Stimulated activated CD4-positive, alpha-beta T cell treated with anti-CD3 and anti-CD28 coated beads, Interleukin-2, amount 100 ng/mL, for 4 hours (primary cell): Measurements from ENCODE around the gene PBOV1.

Source experiments
- DNase-seq: peaks from one replicate; pipeline ENCODE4 v3.0.0-alpha.2; 2020; ENCODE audit warnings: low read depth

PBOV1 gene

DNA sequence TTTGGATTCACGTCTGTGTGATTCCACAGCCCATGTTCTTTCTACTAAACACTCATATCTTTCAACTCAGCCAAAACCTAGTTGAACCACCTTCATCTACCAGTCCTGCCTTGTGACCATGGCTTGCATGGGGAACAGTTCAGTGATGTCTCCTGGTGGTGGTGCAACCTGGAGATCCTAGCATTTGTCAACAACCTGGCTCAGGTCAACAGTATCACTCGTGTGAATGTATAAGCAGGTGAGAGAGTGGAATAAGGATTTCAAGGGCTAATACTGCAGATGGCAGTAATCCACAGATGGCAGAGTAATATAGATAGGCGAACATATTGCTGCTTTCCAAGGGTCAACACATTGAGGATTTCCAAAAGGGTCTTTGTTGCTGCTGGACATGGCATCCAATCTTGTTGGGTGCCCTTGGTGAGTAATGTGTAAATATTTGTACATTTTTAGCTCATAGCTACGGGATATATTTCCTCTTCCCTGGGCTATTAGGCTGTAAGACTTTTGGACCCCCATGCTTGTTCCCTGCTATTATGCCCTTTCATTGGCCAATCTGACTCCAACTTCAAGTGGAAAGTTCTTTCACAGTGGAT lies 13.4 kb downstream of the PBOV1 start:
- no peak for DNase-seq

DNA sequence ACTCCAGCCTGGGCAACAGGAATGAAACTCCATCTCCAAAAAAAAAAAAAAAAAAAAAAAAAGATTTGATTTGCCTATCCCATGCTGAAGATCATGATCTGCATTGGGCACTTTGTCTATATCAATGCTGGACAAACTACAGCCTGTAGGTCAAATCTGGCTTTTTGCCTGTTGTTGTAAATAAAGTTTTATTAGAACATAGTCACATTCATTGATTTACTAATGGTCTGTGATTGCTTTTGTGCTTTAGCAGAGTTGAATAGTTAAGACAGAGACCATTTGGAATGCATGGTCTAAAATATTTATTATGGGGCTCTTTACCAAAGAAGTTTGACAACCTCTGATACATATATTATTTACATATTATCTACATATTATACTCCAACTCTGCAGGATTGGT lies 14.0 kb downstream of the PBOV1 start:
- no peak for DNase-seq

DNA sequence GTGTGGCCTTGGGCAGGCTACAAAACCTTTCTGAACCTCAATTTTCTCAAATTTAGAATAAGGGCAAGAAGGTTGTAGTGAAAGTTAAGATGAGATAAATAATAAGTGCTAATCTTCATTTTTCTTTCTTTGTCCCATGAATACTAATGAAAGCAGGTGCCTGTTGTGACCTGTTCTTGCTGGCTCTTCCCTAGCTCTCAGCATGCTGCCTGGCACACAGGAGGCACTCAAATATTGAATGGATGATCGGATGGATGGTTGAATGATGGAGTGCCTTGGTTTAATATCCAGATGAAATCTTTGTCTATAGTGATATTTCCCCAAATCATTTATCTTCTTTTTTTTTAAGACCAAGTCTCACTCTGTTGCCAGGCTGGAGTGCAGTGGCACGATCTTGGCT lies 15.0 kb downstream of the PBOV1 start:
- DNase-seq, result no peak

DNA sequence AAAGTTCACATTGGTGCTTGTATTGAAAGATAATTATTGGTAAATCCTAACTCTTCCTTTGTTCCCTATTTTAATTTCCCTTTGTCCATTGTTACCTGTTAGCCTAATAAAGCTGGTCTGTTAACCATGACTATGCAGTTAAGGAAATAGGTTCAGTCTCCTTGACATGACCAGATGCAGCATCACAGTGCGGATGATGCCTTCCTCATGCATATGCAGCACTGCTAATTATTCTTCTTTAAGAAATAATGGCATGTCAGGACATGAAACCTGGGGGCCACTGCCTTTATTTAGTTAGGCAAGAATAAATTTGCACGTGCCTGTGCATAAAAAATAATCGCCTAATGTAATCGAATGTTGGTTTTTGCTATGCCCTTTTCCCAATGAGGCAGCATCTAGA lies 16.5 kb downstream of the PBOV1 start:
- DNase-seq, result no peak

DNA sequence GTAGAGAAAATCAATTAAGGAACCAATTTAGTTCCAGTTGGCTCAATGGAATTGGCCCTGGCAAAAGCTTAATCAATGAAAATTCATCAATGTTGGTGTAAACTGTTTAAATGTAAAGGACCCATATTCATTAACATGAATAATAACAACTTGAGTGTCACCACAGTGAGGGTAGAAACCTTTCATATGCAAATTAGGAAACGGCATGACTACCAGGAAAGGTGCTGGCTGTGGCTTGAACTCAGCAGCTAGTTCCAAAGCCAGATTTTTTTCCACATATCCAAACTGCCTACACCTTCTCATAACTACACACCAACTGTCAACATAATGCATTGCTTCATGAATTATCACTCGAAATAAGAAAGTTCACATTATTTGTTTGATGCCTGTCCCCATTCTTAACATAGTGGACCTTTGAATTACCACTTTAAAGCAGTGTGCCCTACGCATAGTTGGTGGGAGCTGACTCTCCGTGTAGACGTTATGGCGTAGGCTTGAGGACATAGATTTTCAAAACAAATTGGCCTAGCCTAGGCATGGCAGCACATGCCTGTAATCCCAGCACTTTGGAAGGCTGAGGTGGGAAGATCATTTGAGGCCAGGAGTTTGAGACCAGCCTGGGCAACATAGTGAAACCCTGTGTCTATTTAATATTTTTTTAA lies 19.7 kb downstream of the PBOV1 start:
- DNase-seq, result no peak

DNA sequence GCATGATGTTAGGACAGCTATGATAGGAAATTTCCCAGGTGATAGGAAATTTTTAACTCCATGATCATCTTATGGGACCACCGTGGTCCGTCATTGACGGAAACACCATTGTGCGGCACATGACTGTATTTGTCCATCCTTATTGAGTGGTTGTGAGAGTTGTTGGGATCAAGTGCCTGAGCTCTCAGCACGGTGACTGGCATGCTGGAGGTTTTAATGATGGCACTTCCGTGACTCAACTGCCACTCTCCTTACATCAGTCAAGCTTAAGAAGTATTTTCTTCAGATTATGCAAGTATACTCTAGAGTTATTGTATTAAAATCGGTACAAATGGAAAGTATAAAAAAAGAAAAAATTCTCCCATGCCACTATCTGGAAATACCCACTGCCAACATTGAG lies 20.7 kb downstream of the PBOV1 start:
- DNase-seq, result no peak

DNA sequence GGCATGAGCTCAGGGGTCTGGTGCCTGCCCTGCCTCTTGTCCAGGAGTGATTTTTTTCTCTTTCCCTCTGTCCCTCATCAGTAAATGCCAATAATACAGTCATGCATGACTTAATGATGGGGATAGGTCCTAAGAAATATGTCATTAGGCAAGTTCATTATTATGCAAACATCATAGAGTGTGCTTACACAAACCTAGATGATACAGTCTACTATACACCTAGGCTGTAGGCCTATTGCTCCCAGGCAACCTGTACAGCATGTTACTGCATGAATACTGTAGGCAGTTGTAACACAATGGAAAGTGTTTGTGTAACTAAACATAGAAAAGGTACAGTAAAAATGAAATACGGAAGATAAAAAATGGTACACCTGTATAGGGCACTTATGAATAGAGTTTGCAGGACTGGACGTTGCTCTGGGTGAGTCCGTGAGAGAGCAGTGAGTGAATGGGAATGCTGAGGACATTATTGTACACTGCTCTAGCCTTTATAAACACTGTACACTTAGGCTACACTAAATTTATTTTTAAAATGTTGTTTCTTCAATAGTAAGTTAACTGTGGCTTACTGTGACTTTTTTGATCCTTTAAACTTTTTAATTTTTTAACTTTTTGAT lies 22.1 kb downstream of the PBOV1 start:
- DNase-seq, result no peak

DNA sequence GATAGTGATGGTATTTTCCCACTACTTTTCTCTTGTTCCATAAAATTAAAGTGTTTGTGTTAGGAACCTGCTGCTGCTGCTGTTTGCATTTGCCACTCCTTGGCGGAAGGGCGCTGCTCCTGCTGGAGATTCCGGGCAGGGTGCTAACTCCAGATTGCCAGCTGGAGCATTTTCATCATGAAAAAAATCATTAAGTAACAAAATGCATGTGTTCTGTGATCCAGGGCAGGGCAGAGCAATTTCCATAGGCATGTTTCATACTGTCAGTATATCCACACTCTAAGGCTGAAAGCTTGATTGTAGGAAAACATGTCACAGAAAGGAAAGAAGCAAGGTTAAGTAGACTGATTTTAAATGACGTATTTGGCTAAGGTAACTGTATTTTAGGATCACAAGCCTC lies 24.0 kb downstream of the PBOV1 start:
- no peak for DNase-seq

DNA sequence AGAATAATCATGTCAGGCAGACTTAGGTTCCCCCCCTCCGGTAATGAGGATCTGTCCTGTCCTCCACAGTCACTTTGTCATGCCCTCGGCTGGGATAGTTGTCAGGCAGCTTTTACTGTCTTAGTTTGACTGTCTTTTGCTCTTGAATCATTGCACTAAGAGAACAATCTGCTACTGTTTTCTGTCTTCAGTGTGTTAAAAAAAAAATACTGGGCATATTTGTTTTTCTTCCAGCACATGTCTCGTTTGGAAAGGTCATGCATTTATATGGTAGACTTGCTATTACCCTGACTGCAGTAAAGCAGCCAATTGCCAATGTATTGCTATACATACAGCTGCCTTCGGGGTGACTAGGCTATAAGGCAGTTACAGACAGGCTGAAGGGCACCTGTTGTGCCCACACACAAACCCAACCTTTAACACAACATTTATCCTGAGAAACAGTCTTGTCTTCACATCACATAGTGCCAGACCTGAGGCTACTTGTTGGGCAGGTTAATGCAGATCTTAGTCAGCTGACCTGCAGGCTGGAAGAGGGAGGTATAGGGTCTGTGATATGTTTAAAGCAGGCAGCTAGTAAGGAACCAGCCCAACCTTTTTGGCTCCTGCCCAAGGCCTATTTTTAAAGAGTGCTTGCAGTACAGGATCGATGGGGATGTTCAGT lies 29.9 kb downstream of the PBOV1 start:
- no peak for DNase-seq

DNA sequence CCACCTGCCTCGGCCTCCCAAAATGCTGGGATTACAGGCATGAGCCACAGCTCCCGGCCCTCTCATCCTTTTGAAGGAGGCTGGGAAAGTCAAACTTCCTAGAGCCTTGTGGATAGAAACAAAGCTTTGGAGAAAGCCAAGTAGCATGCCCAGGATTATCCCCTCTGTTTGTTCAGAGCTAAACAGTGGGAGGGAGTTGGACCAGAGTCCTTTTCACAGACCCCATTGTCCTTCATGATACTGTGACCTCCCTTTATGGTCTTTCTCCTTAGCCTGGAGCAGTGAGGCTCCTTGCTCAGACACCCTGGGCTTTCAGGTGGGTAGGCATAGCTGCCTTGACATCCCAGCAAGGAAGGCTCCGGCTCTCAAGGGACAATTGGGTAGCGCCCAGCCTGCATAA lies 31.1 kb downstream of the PBOV1 start:
- DNase-seq, result no peak

DNA sequence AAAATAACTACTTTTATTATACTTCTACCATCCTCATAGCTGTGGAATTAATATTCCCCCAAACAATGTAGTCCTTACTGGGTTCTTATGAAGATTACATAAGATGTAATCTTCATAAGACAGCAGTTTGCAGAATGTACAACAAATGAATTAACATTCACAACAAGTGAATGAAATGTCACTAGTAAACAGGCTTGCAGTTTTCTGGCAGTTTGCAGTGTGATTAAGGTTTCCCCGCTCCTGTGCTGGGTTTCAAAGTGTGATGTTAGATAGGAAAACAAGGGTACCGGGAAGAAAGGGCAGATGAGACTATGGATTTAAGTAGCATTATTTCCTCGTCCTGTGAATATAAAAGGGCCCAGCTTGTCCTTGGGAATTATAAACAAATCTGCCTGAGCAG lies 34.1 kb downstream of the PBOV1 start:
- DNase-seq, result no peak

DNA sequence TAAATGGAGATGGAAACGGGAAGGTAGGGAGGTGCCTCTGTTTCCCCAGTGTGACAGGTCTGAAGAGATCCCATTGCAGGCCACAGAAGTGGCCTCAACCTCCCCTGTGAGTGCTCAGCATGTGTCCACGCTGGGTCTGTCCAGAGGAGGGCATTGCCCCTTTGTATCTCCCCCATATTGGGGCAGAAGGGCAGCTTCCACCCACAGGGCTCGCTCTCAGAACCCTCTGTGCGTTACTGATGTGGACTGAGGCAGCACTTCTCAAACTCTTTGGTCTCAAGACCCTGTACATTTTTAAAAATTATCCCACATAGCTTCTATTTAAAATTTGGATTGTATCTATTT lies 34.5 kb downstream of the PBOV1 start:
- no peak for DNase-seq

DNA sequence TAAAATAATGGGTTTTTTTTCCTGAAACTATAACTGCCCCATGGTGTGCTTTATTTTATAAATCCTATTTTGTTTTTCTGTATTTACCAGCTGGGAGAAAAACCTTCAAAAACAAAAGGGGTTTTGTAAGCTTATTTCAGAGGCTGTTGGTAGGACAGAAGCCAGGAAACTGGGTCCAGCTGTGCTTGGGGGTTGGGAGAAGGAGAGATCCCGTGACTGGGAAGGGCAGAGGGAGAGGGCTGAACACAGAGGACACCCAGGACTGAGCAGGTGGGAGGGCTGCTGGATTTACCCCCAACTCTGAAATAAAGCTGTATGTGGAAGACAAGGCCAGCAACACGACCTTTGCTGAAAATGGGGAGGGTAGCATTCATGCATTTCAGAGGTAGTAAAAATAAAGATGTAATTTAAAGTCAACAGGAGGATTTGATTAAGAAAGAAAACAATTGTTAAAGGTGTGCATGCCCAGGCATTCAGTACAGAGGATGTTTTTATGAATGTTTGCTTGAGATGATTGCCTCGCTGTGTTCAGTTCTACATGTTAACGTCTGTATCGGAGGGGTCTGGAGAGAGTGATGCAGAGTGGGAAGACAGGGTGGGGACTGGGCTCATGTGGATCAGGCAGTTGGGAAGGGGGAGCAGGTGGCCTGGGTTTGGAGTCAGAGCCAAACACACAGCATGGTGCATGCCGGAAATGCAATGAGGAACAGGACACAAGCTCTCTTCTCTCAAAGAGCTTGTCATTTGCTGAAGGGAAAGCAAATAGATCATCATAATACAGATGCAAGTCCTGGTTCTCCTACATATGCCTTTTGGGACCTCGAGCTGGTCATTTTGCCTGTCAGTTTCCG lies 35.1 kb downstream of the PBOV1 start:
- no peak for DNase-seq

DNA sequence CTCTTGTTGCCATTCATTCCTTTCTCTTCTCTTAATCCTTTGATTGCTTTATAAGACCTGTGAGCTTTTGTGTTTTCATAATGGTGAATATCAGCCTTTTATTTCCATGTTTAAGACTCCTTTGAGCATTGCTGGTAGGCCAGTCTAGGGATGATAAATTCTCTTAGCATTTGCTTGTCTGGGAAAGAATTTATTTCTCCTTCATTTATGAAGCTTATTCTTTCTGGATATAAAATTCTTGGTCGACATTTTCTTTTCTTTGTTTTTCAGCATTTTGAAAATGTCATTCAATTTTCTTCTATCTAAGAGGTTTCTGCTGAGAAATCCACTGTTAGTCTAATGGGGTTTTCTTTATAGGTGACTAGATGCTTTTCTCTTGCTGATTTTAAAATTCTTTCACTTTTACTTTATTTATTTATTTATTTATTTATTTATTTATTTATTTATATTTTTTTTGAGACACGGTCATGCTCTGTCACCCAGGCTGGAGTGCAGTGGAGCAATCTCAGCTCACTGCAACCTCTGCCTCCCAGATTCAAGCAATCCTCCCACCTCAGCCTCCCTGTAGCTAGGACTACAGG lies 41.5 kb downstream of the PBOV1 start:
- no peak for DNase-seq

DNA sequence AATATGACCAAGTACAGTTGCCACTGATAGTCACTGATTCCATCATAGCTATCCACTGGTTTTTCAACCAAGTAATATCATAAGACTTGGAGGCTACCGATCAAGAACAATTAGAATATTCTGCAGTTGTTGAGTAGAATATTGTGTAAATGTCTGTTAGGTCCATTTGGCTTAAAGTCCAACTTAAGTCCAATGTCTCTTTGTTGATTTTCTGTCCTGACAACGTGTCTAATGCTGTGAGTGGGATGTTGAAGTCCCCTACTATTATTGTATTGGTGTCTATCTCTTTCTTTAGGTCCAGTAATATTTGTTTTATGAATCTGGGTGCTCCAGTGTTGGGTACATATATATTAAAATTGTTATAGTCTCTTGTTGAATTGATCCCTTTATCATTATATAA lies 42.7 kb downstream of the PBOV1 start:
- no peak for DNase-seq
